Ishikawa (cell line): ENCODE results near the gene ZGRF1.

Source experiments
- CEBPB ChIP-seq: IDR thresholded peaks from 2 replicates; pipeline ENCODE4 v1.6.1; 2012
- CREB1 ChIP-seq: IDR thresholded peaks from 2 replicates; pipeline ENCODE4 v1.6.1; 2012; ENCODE audit warnings: low read depth
- EGR1 ChIP-seq: IDR thresholded peaks from 2 replicates; pipeline ENCODE4 v1.6.1; 2012
- EP300 ChIP-seq: IDR thresholded peaks from 2 replicates; pipeline ENCODE4 v1.6.1; 2012; ENCODE audit warnings: borderline replicate concordance
- FOXM1 ChIP-seq: IDR thresholded peaks from 2 replicates; pipeline ENCODE4 v1.6.1; 2012; ENCODE audit warnings: low read depth, borderline replicate concordance
- NFIC ChIP-seq: IDR thresholded peaks from 2 replicates; pipeline ENCODE4 v1.6.1; 2012
- RAD21 ChIP-seq: IDR thresholded peaks from 2 replicates; pipeline ENCODE4 v1.6.1; 2012; ENCODE audit warnings: low read depth
- TAF1 ChIP-seq: IDR thresholded peaks from 2 replicates; pipeline ENCODE4 v1.6.1; 2012; ENCODE audit warnings: low read depth, mild to moderate bottlenecking
- TCF12 ChIP-seq: IDR thresholded peaks from 2 replicates; pipeline ENCODE4 v1.6.1; 2012; ENCODE audit warnings: low read depth
- YY1 ChIP-seq: IDR thresholded peaks from 2 replicates; pipeline ENCODE4 v1.6.1; 2012; ENCODE audit warnings: low read depth
- TF ChIP-seq, protein P1 (sequence below): IDR thresholded peaks from 2 replicates; pipeline ENCODE4 v1.6.1; 2012
- TF ChIP-seq, protein P2 (sequence below): IDR thresholded peaks from 2 replicates; pipeline ENCODE4 v1.6.1; 2012; ENCODE audit warnings: low read depth, mild to moderate bottlenecking
- TF ChIP-seq, protein P3 (sequence below): IDR thresholded peaks from 2 replicates; pipeline ENCODE4 v1.6.1; 2012

DNA sequence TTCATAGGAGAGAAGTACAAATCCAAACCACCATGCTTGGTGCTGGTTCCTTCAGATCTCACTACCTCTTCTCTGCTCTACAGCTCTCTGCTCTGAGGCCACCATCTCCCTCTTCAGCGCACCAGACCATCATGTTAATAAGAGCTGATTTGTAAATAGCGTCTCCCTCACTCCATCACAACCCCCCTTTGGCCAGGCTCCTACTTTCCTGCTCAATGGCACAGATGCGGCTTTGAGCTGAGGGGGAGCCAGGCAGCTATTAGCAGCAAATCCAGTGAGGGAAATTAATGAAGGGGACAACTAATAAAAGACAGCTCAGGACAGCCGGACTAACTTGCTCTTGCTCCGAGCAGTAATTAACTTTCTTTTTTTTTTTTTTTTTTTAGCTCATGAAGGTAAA is 133.8 kb downstream of the ZGRF1 start:
- TF ChIP-seq CREB1, result no peak
- TF ChIP-seq CEBPB, result no peak
- TF ChIP-seq EP300, result no peak
- TF ChIP-seq, protein P1, sequence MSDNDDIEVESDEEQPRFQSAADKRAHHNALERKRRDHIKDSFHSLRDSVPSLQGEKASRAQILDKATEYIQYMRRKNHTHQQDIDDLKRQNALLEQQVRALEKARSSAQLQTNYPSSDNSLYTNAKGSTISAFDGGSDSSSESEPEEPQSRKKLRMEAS, result no peak
- TF ChIP-seq FOXM1, result no peak
- no peak for TF ChIP-seq NFIC
- no peak for TF ChIP-seq YY1
- TF ChIP-seq TAF1, result no peak
- no peak for TF ChIP-seq EGR1
- TF ChIP-seq, protein P2, sequence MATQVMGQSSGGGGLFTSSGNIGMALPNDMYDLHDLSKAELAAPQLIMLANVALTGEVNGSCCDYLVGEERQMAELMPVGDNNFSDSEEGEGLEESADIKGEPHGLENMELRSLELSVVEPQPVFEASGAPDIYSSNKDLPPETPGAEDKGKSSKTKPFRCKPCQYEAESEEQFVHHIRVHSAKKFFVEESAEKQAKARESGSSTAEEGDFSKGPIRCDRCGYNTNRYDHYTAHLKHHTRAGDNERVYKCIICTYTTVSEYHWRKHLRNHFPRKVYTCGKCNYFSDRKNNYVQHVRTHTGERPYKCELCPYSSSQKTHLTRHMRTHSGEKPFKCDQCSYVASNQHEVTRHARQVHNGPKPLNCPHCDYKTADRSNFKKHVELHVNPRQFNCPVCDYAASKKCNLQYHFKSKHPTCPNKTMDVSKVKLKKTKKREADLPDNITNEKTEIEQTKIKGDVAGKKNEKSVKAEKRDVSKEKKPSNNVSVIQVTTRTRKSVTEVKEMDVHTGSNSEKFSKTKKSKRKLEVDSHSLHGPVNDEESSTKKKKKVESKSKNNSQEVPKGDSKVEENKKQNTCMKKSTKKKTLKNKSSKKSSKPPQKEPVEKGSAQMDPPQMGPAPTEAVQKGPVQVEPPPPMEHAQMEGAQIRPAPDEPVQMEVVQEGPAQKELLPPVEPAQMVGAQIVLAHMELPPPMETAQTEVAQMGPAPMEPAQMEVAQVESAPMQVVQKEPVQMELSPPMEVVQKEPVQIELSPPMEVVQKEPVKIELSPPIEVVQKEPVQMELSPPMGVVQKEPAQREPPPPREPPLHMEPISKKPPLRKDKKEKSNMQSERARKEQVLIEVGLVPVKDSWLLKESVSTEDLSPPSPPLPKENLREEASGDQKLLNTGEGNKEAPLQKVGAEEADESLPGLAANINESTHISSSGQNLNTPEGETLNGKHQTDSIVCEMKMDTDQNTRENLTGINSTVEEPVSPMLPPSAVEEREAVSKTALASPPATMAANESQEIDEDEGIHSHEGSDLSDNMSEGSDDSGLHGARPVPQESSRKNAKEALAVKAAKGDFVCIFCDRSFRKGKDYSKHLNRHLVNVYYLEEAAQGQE, result no peak
- no peak for TF ChIP-seq RAD21
- TF ChIP-seq, protein P3, sequence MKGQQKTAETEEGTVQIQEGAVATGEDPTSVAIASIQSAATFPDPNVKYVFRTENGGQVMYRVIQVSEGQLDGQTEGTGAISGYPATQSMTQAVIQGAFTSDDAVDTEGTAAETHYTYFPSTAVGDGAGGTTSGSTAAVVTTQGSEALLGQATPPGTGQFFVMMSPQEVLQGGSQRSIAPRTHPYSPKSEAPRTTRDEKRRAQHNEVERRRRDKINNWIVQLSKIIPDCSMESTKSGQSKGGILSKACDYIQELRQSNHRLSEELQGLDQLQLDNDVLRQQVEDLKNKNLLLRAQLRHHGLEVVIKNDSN, result no peak
- no peak for TF ChIP-seq TCF12
